PC-9 (cell line): ENCODE measurements around the gene PIP5K1B. TPM values are rescaled to one million over a fixed set of nuclear protein-coding genes. Genes with fewer than 3 reads are reported as not detected.

Source experiments
- BruUV-seq: library from RNA; stranded (reverse); fragments of 400-500 nt; replicated peaks from 2 replicates; lab custom pipeline; 2021; lab: Mats Ljungman, UMichigan
- CTCF ChIA-PET: fragments of 300-600 bp; sonication (Branson Sonifier 250); formaldehyde crosslinking; loops from one replicate; lab custom pipeline; 2022; ENCODE audit warnings: antibody characterized with exemption; lab: Charles Lee
- POLR2A ChIA-PET: fragments of 300-600 bp; sonication (Branson Sonifier 250); formaldehyde crosslinking; loops from one replicate; lab custom pipeline; 2022; ENCODE audit warnings: antibody characterized with exemption; ENCODE audit not compliant: unreplicated experiment; lab: Charles Lee
- DNase-seq, 2 experiments: peaks; one replicate each; pipeline versions ENCODE4 v3.0.0 to v3.0.0-alpha.2; 2015 to 2022; ENCODE audit warnings: mixed read lengths in 1 of 2
- H2AFZ ChIP-seq: fragments of 200-600 bp; sonication (generic); 2 replicates; pipeline ENCODE4 v1.8.1; 2017; ENCODE audit warnings: antibody characterized with exemption
- H3F3A ChIP-seq: fragments of 200-600 bp; sonication (generic); 2 replicates; pipeline ENCODE4 v1.8.1; 2017; ENCODE audit warnings: antibody characterized with exemption, mild to moderate bottlenecking, low read depth; ENCODE audit not compliant: insufficient read depth
- H3K27ac ChIP-seq: fragments of 200-600 bp; sonication (generic); 2 replicates; pipeline ENCODE4 v1.6.1; 2016; ENCODE audit warnings: mixed run types
- H3K27me3 ChIP-seq: fragments of 200-600 bp; sonication (generic); 2 replicates; pipeline ENCODE4 v1.6.1; 2016; ENCODE audit warnings: low read depth, mixed run types; ENCODE audit not compliant: insufficient read depth
- H3K36me3 ChIP-seq: fragments of 200-600 bp; sonication (generic); 2 replicates; pipeline ENCODE4 v1.6.1; 2016; ENCODE audit warnings: low read depth, mixed run types
- H3K4me1 ChIP-seq: fragments of 200-600 bp; sonication (generic); replicated peaks from 2 replicates; pipeline ENCODE4 v1.6.1; 2016; ENCODE audit warnings: mixed run types; ENCODE audit not compliant: insufficient read depth
- H3K4me2 ChIP-seq: fragments of 200-600 bp; sonication (generic); 2 replicates; pipeline ENCODE4 v1.6.1; 2017; ENCODE audit warnings: mixed run types
- H3K4me3 ChIP-seq: fragments of 200-600 bp; sonication (generic); 2 replicates; pipeline ENCODE4 v1.6.1; 2016; ENCODE audit warnings: mixed run types
- H3K79me2 ChIP-seq: fragments of 200-600 bp; sonication (generic); 2 replicates; pipeline ENCODE4 v1.6.1; 2017; ENCODE audit warnings: low read depth, mixed run types
- H3K9me2 ChIP-seq: fragments of 200-600 bp; sonication (generic); 2 replicates; pipeline ENCODE4 v1.8.1; 2017; ENCODE audit warnings: mild to moderate bottlenecking; ENCODE audit not compliant: insufficient read depth
- H3K9me3 ChIP-seq: fragments of 200-600 bp; sonication (generic); 2 replicates; pipeline ENCODE4 v1.8.1; 2016; ENCODE audit warnings: low read depth; ENCODE audit not compliant: insufficient read depth
- H4K20me1 ChIP-seq: fragments of 200-600 bp; sonication (generic); 2 replicates; pipeline ENCODE4 v1.8.1; 2017; ENCODE audit not compliant: insufficient read depth
- EZH2 ChIP-seq: fragments of 200-600 bp; sonication (generic); IDR thresholded peaks from 2 replicates; pipeline ENCODE4 v1.8.0; 2017; ENCODE audit warnings: antibody characterized with exemption, low read depth
- intact Hi-C: fragments of 100-400 bp; cut with micrococcal nuclease; formaldehyde crosslinking; loops from one replicate; pipeline ENCODE4 v1.10.0; 2022; ENCODE audit not compliant: unreplicated experiment
- total RNA-seq: library from RNA; stranded (reverse); gene quantifications from 2 replicates; pipeline ENCODE4 v1.2.3, GENCODE V29; 2021
- TF ChIP-seq, protein P1 (sequence below): fragments of 200-600 bp; sonication (generic); conservative IDR thresholded peaks from 2 replicates; pipeline ENCODE4 v1.6.1; 2017; ENCODE audit warnings: mixed run types, antibody characterized with exemption, mild to moderate bottlenecking, moderate library complexity

Gene PIP5K1B
- total RNA-seq, 1 experiment from 2014 or later: not detected

- no peak overlapping the region for H3K4me2 ChIP-seq
- no peaks in the 10 kb centered on the region for H4K20me1 ChIP-seq
- peaks cover 91% of the 10 kb centered on the region for H3K27me3 ChIP-seq
- H3K27ac ChIP-seq: no peak overlapping the region
- CTCF ChIA-PET: no interaction called here
- H3K79me2 ChIP-seq: no peaks in the 10 kb centered on the region
- no peaks in the 10 kb centered on the region for H3K9me3 ChIP-seq
- no peaks in the 10 kb centered on the region for H3K9me2 ChIP-seq
- no TSS peak for BruUV-seq
- H2AFZ ChIP-seq: no peak overlapping the region
- H3K4me1 ChIP-seq: no peaks in the 10 kb centered on the region
- no peaks in the 10 kb centered on the region for H3K36me3 ChIP-seq
- intact Hi-C loops: no loop called here
- no peaks in the 10 kb centered on the region for H3F3A ChIP-seq
- TF ChIP-seq, protein P1, sequence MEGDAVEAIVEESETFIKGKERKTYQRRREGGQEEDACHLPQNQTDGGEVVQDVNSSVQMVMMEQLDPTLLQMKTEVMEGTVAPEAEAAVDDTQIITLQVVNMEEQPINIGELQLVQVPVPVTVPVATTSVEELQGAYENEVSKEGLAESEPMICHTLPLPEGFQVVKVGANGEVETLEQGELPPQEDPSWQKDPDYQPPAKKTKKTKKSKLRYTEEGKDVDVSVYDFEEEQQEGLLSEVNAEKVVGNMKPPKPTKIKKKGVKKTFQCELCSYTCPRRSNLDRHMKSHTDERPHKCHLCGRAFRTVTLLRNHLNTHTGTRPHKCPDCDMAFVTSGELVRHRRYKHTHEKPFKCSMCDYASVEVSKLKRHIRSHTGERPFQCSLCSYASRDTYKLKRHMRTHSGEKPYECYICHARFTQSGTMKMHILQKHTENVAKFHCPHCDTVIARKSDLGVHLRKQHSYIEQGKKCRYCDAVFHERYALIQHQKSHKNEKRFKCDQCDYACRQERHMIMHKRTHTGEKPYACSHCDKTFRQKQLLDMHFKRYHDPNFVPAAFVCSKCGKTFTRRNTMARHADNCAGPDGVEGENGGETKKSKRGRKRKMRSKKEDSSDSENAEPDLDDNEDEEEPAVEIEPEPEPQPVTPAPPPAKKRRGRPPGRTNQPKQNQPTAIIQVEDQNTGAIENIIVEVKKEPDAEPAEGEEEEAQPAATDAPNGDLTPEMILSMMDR: no peak
- no peak for TF ChIP-seq EZH2
- DNase-seq: no peak
- POLR2A ChIA-PET: no interaction called here
- no peak overlapping the region for H3K4me3 ChIP-seq
Measured at GRCh38 chr9:68804911-68805889, 100.2 kb downstream of the PIP5K1B start.

GRCh38 chr9:68805890-68806517 is 101.0 kb downstream of the PIP5K1B start:
- no peak overlapping the region for H3K4me2 ChIP-seq
- H2AFZ ChIP-seq: no peak overlapping the region
- no peaks in the 10 kb centered on the region for H3F3A ChIP-seq
- TF ChIP-seq EZH2: no peak
- TF ChIP-seq, protein P1: no peak
- H3K27me3 ChIP-seq: peaks cover 91% of the 10 kb centered on the region
- ChIA-PET CTCF (no interaction called here), POLR2A (no interaction called here)
- DNase-seq: no peak
- H4K20me1 ChIP-seq: no peaks in the 10 kb centered on the region
- H3K79me2 ChIP-seq: no peaks in the 10 kb centered on the region
- intact Hi-C loops: no loop called here
- no peaks in the 10 kb centered on the region for H3K9me2 ChIP-seq
- H3K4me1 ChIP-seq: no peaks in the 10 kb centered on the region
- H3K36me3 ChIP-seq: no peaks in the 10 kb centered on the region
- H3K9me3 ChIP-seq: no peaks in the 10 kb centered on the region
- H3K27ac ChIP-seq: no peak overlapping the region
- BruUV-seq: no TSS peak
- H3K4me3 ChIP-seq: no peak overlapping the region

GRCh38 chr9:68808338-68808890 is 103.4 kb downstream of the PIP5K1B start:
- Histone ChIP-seq H4K20me1 (no peaks in the 10 kb centered on the region), H3K4me2 (no peak overlapping the region), H3K27ac (no peak overlapping the region), H2AFZ (no peak overlapping the region), H3K9me2 (no peaks in the 10 kb centered on the region), H3F3A (no peaks in the 10 kb centered on the region), H3K79me2 (no peaks in the 10 kb centered on the region), H3K27me3 (peaks cover 91% of the 10 kb centered on the region), H3K4me1 (no peaks in the 10 kb centered on the region), H3K4me3 (no peak overlapping the region), H3K36me3 (no peaks in the 10 kb centered on the region), H3K9me3 (no peaks in the 10 kb centered on the region)
- intact Hi-C loops: no loop called here
- DNase-seq: no peak
- CTCF ChIA-PET: no interaction called here
- POLR2A ChIA-PET: no interaction called here
- TF ChIP-seq, protein P1: no peak
- no peak for TF ChIP-seq EZH2
- no TSS peak for BruUV-seq
